VCaP (cell line): Measurements from ENCODE around the gene KIF6.

Experiments
- H3K27ac ChIP-seq: fragments of 450-650 bp; 2 replicates; pipeline ENCODE4 v1.5.1; 2017
- CTCF ChIP-seq: fragments of 450-650 bp; conservative IDR thresholded peaks from 2 replicates; pipeline ENCODE4 v1.5.1; 2017; ENCODE audit warnings: mild to moderate bottlenecking, moderate library complexity

KIF6 gene

GRCh38 chr6:39310542-39310941 is 414.7 kb downstream of the KIF6 start:
- TF ChIP-seq CTCF, result no peak
- H3K27ac ChIP-seq, result no peak overlapping the region

GRCh38 chr6:39309942-39310531 is 415.2 kb downstream of the KIF6 start:
- H3K27ac ChIP-seq, result no peak overlapping the region

GRCh38 chr6:39307462-39307861 is 417.7 kb downstream of the KIF6 start:
- H3K27ac ChIP-seq, result no peak overlapping the region
- no peak for TF ChIP-seq CTCF

More at GRCh38 chr6:39309942-39310531, 415.2 kb downstream of the KIF6 start:
- TF ChIP-seq CTCF, result peak; percentile 92

- no peak for TF ChIP-seq CTCF
- no peak overlapping the region for H3K27ac ChIP-seq
Observed at GRCh38 chr6:39304951-39305350, 420.3 kb downstream of the KIF6 start.

GRCh38 chr6:39303425-39304153 is 421.6 kb downstream of the KIF6 start:
- peak; percentile 68 for TF ChIP-seq CTCF
- no peak overlapping the region for H3K27ac ChIP-seq

- peak; percentile 93 for TF ChIP-seq CTCF
Observed at GRCh38 chr6:39302669-39303424, 422.4 kb downstream of the KIF6 start.

GRCh38 chr6:39302011-39302410 is 423.2 kb downstream of the KIF6 start:
- no peak overlapping the region for H3K27ac ChIP-seq
- no peak for TF ChIP-seq CTCF

More at GRCh38 chr6:39302669-39303424, 422.4 kb downstream of the KIF6 start:
- H3K27ac ChIP-seq, result no peak overlapping the region
